IMR-90 (cell line): ENCODE results near the gene CELA2A. TPM values are rescaled to one million over a fixed set of nuclear protein-coding genes. Genes with fewer than 3 reads are reported as not detected.
"Not testable (repeated sequence)": the region's sequence is repeated elsewhere in the genome, so short reads cannot be mapped to it uniquely, and the experiment has no call there.

ENCODE experiments used
- ATAC-seq: fragments of 200-7000 bp; cut with Tn5 transposase; 2 replicates; pipeline ENCODE4 v1.9.1; 2020; ENCODE audit warnings: low read depth, mild to moderate bottlenecking, moderate library complexity
- BruUV-seq: library from RNA; stranded (reverse); fragments of 400-500 nt; replicated peaks from 2 replicates; lab custom pipeline; 2021; lab: Mats Ljungman, UMichigan
- CTCF ChIA-PET: fragments of 300-600 bp; formaldehyde crosslinking; extraction: SDS; loops from one replicate; lab custom pipeline; 2021; ENCODE audit warnings: antibody characterized with exemption; lab: Yijun Ruan, JAX
- POLR2A ChIA-PET: fragments of 300-600 bp; sonication (Branson Sonifier 250); formaldehyde crosslinking; loops from one replicate; lab custom pipeline; 2022; ENCODE audit warnings: antibody characterized with exemption; ENCODE audit not compliant: unreplicated experiment; lab: Charles Lee
- DNase-seq: peaks from one replicate; pipeline ENCODE4 v3.0.0; 2013
- H2AFZ ChIP-seq: replicated peaks from 2 replicates; pipeline ENCODE3; 2013; ENCODE audit warnings: low read length, mild to moderate bottlenecking; ENCODE audit not compliant: poor library complexity
- H2AK5ac ChIP-seq: 2 replicates; pipeline ENCODE4 v1.6.1; 2013; ENCODE audit warnings: low read depth, low read length, inconsistent platforms
- H2AK9ac ChIP-seq: replicated peaks from 2 replicates; pipeline ENCODE3; 2013; ENCODE audit warnings: mild to moderate bottlenecking, low read depth, low read length, moderate library complexity; ENCODE audit not compliant: poor library complexity
- H2BK120ac ChIP-seq: 2 replicates; pipeline ENCODE4 v1.6.1; 2013; ENCODE audit warnings: low read depth, low read length, inconsistent platforms
- H2BK15ac ChIP-seq: 3 replicates; pipeline ENCODE4 v1.6.1; 2013; ENCODE audit warnings: low read depth, low read length, inconsistent platforms
- H2BK20ac ChIP-seq: 2 replicates; pipeline ENCODE4 v1.6.1; 2013; ENCODE audit warnings: low read depth, mild to moderate bottlenecking, inconsistent platforms, low read length, moderate library complexity
- H2BK5ac ChIP-seq: 2 replicates; pipeline ENCODE4 v1.6.1; 2013; ENCODE audit warnings: mild to moderate bottlenecking, low read depth, low read length, inconsistent platforms; ENCODE audit not compliant: poor library complexity, severe bottlenecking
- H3K14ac ChIP-seq: replicated peaks from 2 replicates; pipeline ENCODE4 v1.6.1; 2013; ENCODE audit warnings: low read depth, low read length, inconsistent platforms
- H3K18ac ChIP-seq: 2 replicates; pipeline ENCODE4 v1.6.1; 2013; ENCODE audit warnings: low read depth, low read length, control low read depth
- H3K23ac ChIP-seq: 2 replicates; pipeline ENCODE4 v1.6.1; 2013; ENCODE audit warnings: low read depth, low read length, inconsistent platforms
- H3K27ac ChIP-seq: 2 replicates; pipeline ENCODE4 v1.5.1; 2013; ENCODE audit warnings: mild to moderate bottlenecking, control low read depth, low read length; ENCODE audit not compliant: insufficient read depth
- H3K27me3 ChIP-seq: 2 replicates; pipeline ENCODE4 v1.6.1; 2013; ENCODE audit warnings: low read length; ENCODE audit not compliant: control insufficient read depth, insufficient read depth
- H3K36me3 ChIP-seq: 2 replicates; pipeline ENCODE4 v1.6.1; 2013; ENCODE audit warnings: low read length, mixed read lengths; ENCODE audit not compliant: control insufficient read depth, insufficient read depth
- H3K4ac ChIP-seq: 2 replicates; pipeline ENCODE4 v1.6.1; 2013; ENCODE audit warnings: low read depth, low read length, inconsistent platforms
- H3K4me1 ChIP-seq: 2 replicates; pipeline ENCODE4 v1.6.1; 2013; ENCODE audit warnings: low read length, mixed read lengths; ENCODE audit not compliant: control insufficient read depth, insufficient read depth
- H3K4me2 ChIP-seq: 2 replicates; pipeline ENCODE4 v1.6.1; 2013; ENCODE audit warnings: low read depth, mild to moderate bottlenecking, control low read depth, low read length, moderate library complexity
- H3K4me3 ChIP-seq: 2 replicates; pipeline ENCODE4 v1.5.1; 2013; ENCODE audit warnings: low read depth, mild to moderate bottlenecking, control low read depth, low read length, moderate library complexity; ENCODE audit not compliant: insufficient read depth
- H3K56ac ChIP-seq: 2 replicates; pipeline ENCODE4 v1.6.1; 2013; ENCODE audit warnings: low read length, inconsistent platforms; ENCODE audit not compliant: insufficient read depth; ENCODE audit errors: extremely low read depth
- H3K79me1 ChIP-seq, 2 experiments: 2 replicates each; pipeline ENCODE4 v1.6.1; 2013; ENCODE audit warnings: low read length in 2 of 2, inconsistent platforms in 1 of 2, low read depth in 1 of 2
- H3K9ac ChIP-seq: 2 replicates; pipeline ENCODE4 v1.6.1; 2013; ENCODE audit warnings: low read depth, low read length, control low read depth
- H3K9me1 ChIP-seq: 2 replicates; pipeline ENCODE4 v1.6.1; 2013; ENCODE audit warnings: low read length, inconsistent platforms; ENCODE audit not compliant: insufficient read depth
- H3K9me3 ChIP-seq: 2 replicates; pipeline ENCODE4 v1.6.1; 2013; ENCODE audit warnings: low read length; ENCODE audit not compliant: control insufficient read depth, insufficient read depth
- H4K20me1 ChIP-seq: 2 replicates; pipeline ENCODE4 v1.6.1; 2013; ENCODE audit warnings: low read length, inconsistent platforms; ENCODE audit not compliant: insufficient read depth
- H4K5ac ChIP-seq: 2 replicates; pipeline ENCODE4 v1.6.1; 2013; ENCODE audit warnings: mild to moderate bottlenecking, low read depth, low read length, control low read depth
- H4K8ac ChIP-seq, 2 experiments: 2 replicates each; pipeline ENCODE4 v1.6.1; 2013; ENCODE audit warnings: low read depth in 2 of 2, low read length in 2 of 2, control low read depth in 1 of 2, inconsistent platforms in 1 of 2
- H4K91ac ChIP-seq: 2 replicates; pipeline ENCODE4 v1.6.1; 2013; ENCODE audit warnings: low read depth, low read length, inconsistent platforms; ENCODE audit not compliant: insufficient read depth
- CEBPB ChIP-seq: IDR thresholded peaks from 2 replicates; pipeline ENCODE4 v1.6.1; 2012; ENCODE audit warnings: low read depth, low read length, improper control_type of control experiment
- WGBS, 2 experiments: methylation state at CpG; one replicate each; pipeline versions ENCODE4 v1.1.5 to v1.1.7; 2013; ENCODE audit warnings: missing lambda C conversion rate in 2 of 2; ENCODE audit not compliant: insufficient read length in 1 of 2; ENCODE audit errors: extremely low coverage in 2 of 2; 5-methylcytosine and 5-hydroxymethylcytosine counted together
- dilution Hi-C: fragments of 300-500 bp; cut with HindIII; formaldehyde crosslinking; loops from one replicate; pipeline ENCODE4 v1.14.3; 2018; ENCODE audit warnings: low sequenced_read_pairs; ENCODE audit not compliant: unreplicated experiment
- in situ Hi-C: fragments of 300-500 bp; cut with MboI; formaldehyde crosslinking; loops from 3 replicates; pipeline ENCODE4 v1.14.3; 2019; ENCODE audit warnings: low sequenced_read_pairs, inconsistent platforms, mixed read lengths
- intact Hi-C: fragments of 100-400 bp; cut with micrococcal nuclease; formaldehyde crosslinking; loops from 2 replicates; pipeline ENCODE4 v1.10.0; 2022
- polyA plus RNA-seq, 3 experiments: library from polyadenylated mRNA; depleted of rRNA; stranded (reverse); fragments of >200 nt; gene quantifications; 2 replicates each; pipeline ENCODE4 v1.2.3, GENCODE V29; 2012; ENCODE audit warnings: low replicate concordance in 1 of 3
- total RNA-seq: library from RNA; depleted of rRNA; stranded (reverse); fragments of >200 nt; gene quantifications from 2 replicates; pipeline ENCODE4 v1.2.3, GENCODE V29; 2012

CELA2A gene
- total and polyA plus RNA-seq, 2 of the 4 experiments (the other 2 are of a cell fraction) = not detected

DNA sequence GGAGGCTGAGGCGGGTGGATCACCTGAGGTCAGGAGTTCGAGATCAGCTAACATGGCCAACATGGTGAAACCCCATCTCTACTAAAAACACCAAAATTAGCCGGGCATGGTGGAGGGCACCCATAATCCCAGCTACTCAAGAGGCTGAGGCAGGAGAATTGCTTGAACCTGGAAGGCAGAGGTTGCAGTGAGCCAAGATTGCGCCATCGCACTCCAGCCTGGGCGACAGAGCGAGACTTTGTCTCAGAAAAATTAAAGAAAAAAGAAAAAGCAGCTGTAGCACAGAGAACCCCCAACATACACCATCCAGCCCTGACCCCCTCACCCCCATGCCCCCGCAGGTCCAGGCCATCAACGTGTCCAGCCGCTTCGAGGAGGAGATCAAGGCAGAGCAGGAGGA is 28.3 kb upstream of the CELA2A start:
- ATAC-seq, H4K5ac ChIP-seq, H3K4ac ChIP-seq, H2AK5ac ChIP-seq, BruUV-seq, H3K23ac ChIP-seq, H3K9ac ChIP-seq, H3K27ac ChIP-seq, H2BK120ac ChIP-seq, H2BK5ac ChIP-seq, H2BK20ac ChIP-seq, intact Hi-C loops, H4K91ac ChIP-seq, H2BK15ac ChIP-seq, DNase-seq, H3K14ac ChIP-seq, H2AK9ac ChIP-seq, H3K56ac ChIP-seq, H3K4me2 ChIP-seq, H3K27me3 ChIP-seq, H3K18ac ChIP-seq, H2AFZ ChIP-seq, H3K36me3 ChIP-seq, H4K8ac ChIP-seq, POLR2A ChIA-PET, H3K4me3 ChIP-seq, dilution Hi-C loops, H3K9me3 ChIP-seq: not testable (repeated sequence)
- H3K79me1 ChIP-seq = peaks cover 2 to 34% of the 10 kb centered on the region in 2 experiments; a peak in 1 of 4 replicates
- CTCF ChIA-PET = interaction anchor here (0.5 to 2.1 kb wide), 2 partner anchors 104 to 296 kb away, joined by 4 to 13 read pairs; no protein-coding TSS in a partner anchor
- peaks cover 12% of the 10 kb centered on the region for H4K20me1 ChIP-seq
- TF ChIP-seq CEBPB = 0 out of 2 replicates have a peak, but pooled peaks have one; percentile 39
- in situ Hi-C loops = loop anchor here (5.0 to 10.0 kb wide), 2 partner anchors 101 to 273 kb away; partner anchors contain the start of gene TMEM51
- H3K9me1 ChIP-seq = peaks cover 10% of the 10 kb centered on the region
- 100% methylated on average over 1 of the region's 11 CpGs; no CpG with 5 or more reads in 1 of the 2 experiments for WGBS, 2 experiments
- peaks cover 24% of the 10 kb centered on the region for H3K4me1 ChIP-seq
